Esophagus squamous epithelium (tissue), 5 donors: ENCODE results near the gene SOX10. TPM values are rescaled to one million over a fixed set of nuclear protein-coding genes. Genes with fewer than 3 reads are reported as not detected.

ENCODE experiments used
- DNase-seq: peaks from one replicate; lab custom pipeline; 2025; lab: John Stamatoyannopoulos, UW
- H3K27ac ChIP-seq, 4 donors: fragments of 200-600 bp; sonication (generic); one replicate each; pipeline ENCODE4 v1.5.1; 2016 to 2019; ENCODE audit warnings: mild to moderate bottlenecking in 1 of 4
- H3K27me3 ChIP-seq, 4 donors: fragments of 200-600 bp; sonication (generic); 1 replicate in 3 of 4; 2 replicates in 1 of 4; pipeline versions ENCODE4 v1.5.1 to v1.6.0; 2017 to 2021; ENCODE audit warnings: antibody characterized with exemption in 1 of 4
- H3K36me3 ChIP-seq, 3 donors: fragments of 200-600 bp; sonication (generic); one replicate each; pipeline ENCODE4 v1.5.1; 2016 to 2019
- H3K4me1 ChIP-seq, 3 donors: fragments of 200-600 bp; sonication (generic); one replicate each; pipeline ENCODE4 v1.5.1; 2017 to 2019
- H3K4me3 ChIP-seq, 4 donors: fragments of 200-600 bp; sonication (generic); 1 replicate in 3 of 4; 2 replicates in 1 of 4; pipeline ENCODE4 v1.5.1; 2016 to 2019; ENCODE audit warnings: mild to moderate bottlenecking in 2 of 4, moderate library complexity in 1 of 4
- H3K9me3 ChIP-seq, 3 donors: fragments of 200-600 bp; sonication (generic); one replicate each; pipeline ENCODE4 v1.5.1; 2016 to 2019
- POLR2A ChIP-seq, 4 donors: fragments of 450-650 bp; IDR thresholded peaks; one replicate each; pipeline ENCODE4 v1.6.1; 2017; ENCODE audit warnings: antibody characterized with exemption in 4 of 4, mild to moderate bottlenecking in 4 of 4, moderate library complexity in 3 of 4
- WGBS, 2 donors: methylation state at CpG; one replicate each; pipeline ENCODE4 v1.1.5; 2018; 5-methylcytosine and 5-hydroxymethylcytosine counted together
- intact Hi-C: fragments of 100-400 bp; cut with DNase I; formaldehyde crosslinking; loops from one replicate; pipeline ENCODE4 v1.15.0; 2022
- total RNA-seq, 4 donors: library from RNA; depleted of rRNA; stranded (reverse); fragments of >200 nt; gene quantifications; one replicate each; pipeline ENCODE4 v1.1.0, GENCODE V29; 2016
- TF ChIP-seq, protein P1 (sequence below), 6 experiments: fragments of 450-650 bp in 4 of 6; fragments of 200-600 bp in 2 of 6; sonication (generic) in 2 of 6; IDR thresholded peaks; one replicate each; pipeline ENCODE4 v1.5.1; 2016 to 2019; ENCODE audit warnings: antibody characterized with exemption in 6 of 6, mild to moderate bottlenecking in 4 of 6, moderate library complexity in 4 of 6
- donor health status: DM: yes; HTN: yes; CAD: no.

The SOX10 gene
- total RNA-seq, 4 donors from 2014 or later, result 0.44 to 1.7 (median 1.5) TPM; not detected in 1

DNA sequence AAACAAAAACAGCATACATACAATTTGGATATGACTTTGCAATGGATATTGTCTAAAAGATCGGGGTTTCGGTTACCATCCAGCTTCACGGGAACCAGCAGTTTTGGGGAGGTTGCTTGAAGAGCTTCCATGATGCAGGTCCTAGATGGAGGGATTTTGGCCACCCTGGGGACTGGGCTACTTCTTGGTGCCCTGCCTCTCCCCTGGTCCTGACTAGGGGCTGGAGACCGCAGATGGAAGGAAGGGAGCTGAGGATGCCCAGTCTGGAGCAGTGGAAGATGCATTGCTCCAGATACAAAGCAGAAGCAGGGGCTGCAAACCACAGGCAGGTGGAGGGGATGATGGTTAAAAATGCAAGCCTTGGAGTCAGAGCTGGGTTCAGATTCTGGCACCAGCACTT, 13.5 kb downstream of the SOX10 start:
- intact Hi-C loops, result no loop called here
- 98 to 99% methylated on average over 4 of the region's 4 CpGs for WGBS, 2 donors
- H3K27ac ChIP-seq, result no peak overlapping the region

GRCh38 chr22:37968452-37969251, 15.7 kb downstream of the SOX10 start:
- Histone ChIP-seq H3K4me1 (peaks cover 0 to 13% (median 0%) of the 10 kb centered on the region in 3 donors), H3K4me3 (no peak overlapping the region), H3K27me3 (no peaks in the 10 kb centered on the region), H3K27ac (no peak overlapping the region), H3K9me3 (no peaks in the 10 kb centered on the region), H3K36me3 (peaks cover 21 to 65% (median 24%) of the 10 kb centered on the region in 3 donors)
- intact Hi-C loops, result loop anchor here (10.0 kb wide), 1 partner anchor 144 kb away; the partner anchor contains the start of gene GALR3
- TF ChIP-seq, protein P1, sequence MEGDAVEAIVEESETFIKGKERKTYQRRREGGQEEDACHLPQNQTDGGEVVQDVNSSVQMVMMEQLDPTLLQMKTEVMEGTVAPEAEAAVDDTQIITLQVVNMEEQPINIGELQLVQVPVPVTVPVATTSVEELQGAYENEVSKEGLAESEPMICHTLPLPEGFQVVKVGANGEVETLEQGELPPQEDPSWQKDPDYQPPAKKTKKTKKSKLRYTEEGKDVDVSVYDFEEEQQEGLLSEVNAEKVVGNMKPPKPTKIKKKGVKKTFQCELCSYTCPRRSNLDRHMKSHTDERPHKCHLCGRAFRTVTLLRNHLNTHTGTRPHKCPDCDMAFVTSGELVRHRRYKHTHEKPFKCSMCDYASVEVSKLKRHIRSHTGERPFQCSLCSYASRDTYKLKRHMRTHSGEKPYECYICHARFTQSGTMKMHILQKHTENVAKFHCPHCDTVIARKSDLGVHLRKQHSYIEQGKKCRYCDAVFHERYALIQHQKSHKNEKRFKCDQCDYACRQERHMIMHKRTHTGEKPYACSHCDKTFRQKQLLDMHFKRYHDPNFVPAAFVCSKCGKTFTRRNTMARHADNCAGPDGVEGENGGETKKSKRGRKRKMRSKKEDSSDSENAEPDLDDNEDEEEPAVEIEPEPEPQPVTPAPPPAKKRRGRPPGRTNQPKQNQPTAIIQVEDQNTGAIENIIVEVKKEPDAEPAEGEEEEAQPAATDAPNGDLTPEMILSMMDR (IDR thresholded peaks at IDR 0.05), result no peak
- TF ChIP-seq POLR2A (IDR thresholded peaks at IDR 0.05), result no peak
- 70 to 93% methylated on average over 4 of the region's 5 CpGs for WGBS, 2 donors
- DNase-seq, result no peak

More for the DNA sequence above, 13.5 kb downstream of the SOX10 start:
- H3K27me3 ChIP-seq, result no peaks in the 10 kb centered on the region
- no peak overlapping the region for H3K4me3 ChIP-seq
- H3K36me3 ChIP-seq, result peaks cover 21 to 56% (median 24%) of the 10 kb centered on the region in 3 donors
- no peak for TF ChIP-seq POLR2A (IDR thresholded peaks at IDR 0.05)
- TF ChIP-seq, protein P1 (IDR thresholded peaks at IDR 0.05), result no peak
- peaks cover 0 to 7% (median 0%) of the 10 kb centered on the region in 3 donors for H3K4me1 ChIP-seq
- H3K9me3 ChIP-seq, result no peaks in the 10 kb centered on the region
- no peak for DNase-seq

DNA sequence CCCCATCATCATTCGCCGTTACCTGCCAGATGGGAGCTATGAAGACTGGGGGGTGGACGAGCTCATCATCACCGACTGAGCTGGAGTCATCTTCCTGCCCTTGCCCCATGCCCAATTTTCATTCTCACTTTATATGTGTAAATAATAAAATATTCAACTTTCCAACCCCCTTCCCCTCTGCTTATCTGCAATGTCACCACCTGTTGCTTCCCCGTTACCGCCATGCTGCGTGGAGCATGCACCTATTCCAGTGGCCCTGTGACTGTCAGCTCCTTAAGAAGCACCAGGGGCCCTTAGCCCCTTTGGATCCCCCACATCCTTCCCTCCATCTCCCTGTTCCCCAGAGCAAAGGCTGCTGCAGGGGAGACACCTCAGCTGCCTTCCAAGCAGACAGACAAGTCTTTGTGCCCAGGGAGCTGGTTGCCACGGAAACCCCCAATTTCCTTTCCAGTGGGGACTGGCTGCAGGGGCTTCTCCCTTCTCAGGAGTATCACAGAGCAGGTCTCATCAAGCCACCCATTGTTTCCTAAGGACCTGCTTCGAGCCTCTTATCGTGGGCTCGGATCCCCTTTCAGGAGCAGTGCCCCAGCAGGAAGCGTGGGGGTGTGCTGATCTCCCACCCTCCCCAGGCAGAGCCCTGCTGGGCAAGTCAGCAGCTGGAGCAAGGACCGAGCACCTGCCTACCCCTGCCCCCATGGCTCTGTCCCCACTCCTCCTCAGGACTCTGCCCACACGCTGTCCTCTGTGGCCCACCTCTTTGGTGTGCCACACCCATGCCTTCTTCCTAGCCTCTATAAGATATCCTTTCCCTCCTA, 16.5 kb downstream of the SOX10 start:
- intact Hi-C loops, result loop anchor here (10.0 kb wide), 1 partner anchor 143 kb away; the partner anchor contains the start of gene GALR3
- H3K9me3 ChIP-seq, result no peaks in the 10 kb centered on the region
- WGBS, 2 donors, result 91 to 95% methylated on average over 8 to 10 of the region's 14 CpGs
- peaks cover 21 to 68% (median 24%) of the 10 kb centered on the region in 3 donors for H3K36me3 ChIP-seq
- no peak for TF ChIP-seq POLR2A (IDR thresholded peaks at IDR 0.05)
- TF ChIP-seq, protein P1 (IDR thresholded peaks at IDR 0.05), result no peak
- no peak overlapping the region for H3K27ac ChIP-seq
- H3K4me3 ChIP-seq, result no peak overlapping the region
- H3K4me1 ChIP-seq, result peaks cover 0 to 13% (median 0%) of the 10 kb centered on the region in 3 donors
- H3K27me3 ChIP-seq, result no peaks in the 10 kb centered on the region
- DNase-seq, result no peak

- no peak for DNase-seq
- TF ChIP-seq, protein P1 (IDR thresholded peaks at IDR 0.05), result no peak
- no peak for TF ChIP-seq POLR2A (IDR thresholded peaks at IDR 0.05)
- Histone ChIP-seq H3K9me3 (no peaks in the 10 kb centered on the region), H3K4me1 (peaks cover 0 to 13% (median 0%) of the 10 kb centered on the region in 3 donors), H3K4me3 (no peak overlapping the region), H3K27ac (no peak overlapping the region), H3K27me3 (no peaks in the 10 kb centered on the region), H3K36me3 (peaks cover 24 to 70% (median 25%) of the 10 kb centered on the region in 3 donors)
- intact Hi-C loops, result loop anchor here (10.0 kb wide), 1 partner anchor 142 kb away; the partner anchor contains the start of gene GALR3
- WGBS, 2 donors, result 44 to 48% methylated on average over 1 of the region's 1 CpG
Observed at GRCh38 chr22:37967147-37967546, 17.2 kb downstream of the SOX10 start.
